Right lobe of liver (tissue), 6 donors: ENCODE measurements around the gene SPATA7. TPM values are rescaled to one million over a fixed set of nuclear protein-coding genes. Genes with fewer than 3 reads are reported as not detected.
"Not testable (repeated sequence)": the region's sequence is repeated elsewhere in the genome, so short reads cannot be mapped to it uniquely, and the experiment has no call there.

Source experiments
- ATAC-seq, 4 donors: fragments of 200-7000 bp; cut with Tn5 transposase; one replicate each; pipeline ENCODE4 v1.9.1; 2020; ENCODE audit warnings: mild to moderate bottlenecking in 4 of 4, moderate library complexity in 4 of 4
- DNase-seq, 3 donors: peaks; one replicate each; pipeline ENCODE4 v3.0.0-alpha.2; 2020
- H3K27ac ChIP-seq, 3 donors: fragments of 200-600 bp; one replicate each; pipeline ENCODE4 v1.8.0; 2022
- H3K27me3 ChIP-seq, 2 donors: fragments of 200-600 bp; one replicate each; pipeline ENCODE4 v1.8.0; 2022
- H3K36me3 ChIP-seq, 4 donors: fragments of 200-600 bp; sonication (generic) in 1 of 4; one replicate each; pipeline versions ENCODE4 v1.5.1 to v1.8.0; 2017 to 2022; ENCODE audit warnings: control low read depth in 1 of 4
- H3K4me1 ChIP-seq, 4 donors: fragments of 200-600 bp; sonication (generic) in 1 of 4; one replicate each; pipeline versions ENCODE4 v1.5.1 to v1.8.0; 2017 to 2022; ENCODE audit warnings: control low read depth in 1 of 4
- H3K4me3 ChIP-seq, 3 donors: fragments of 200-600 bp; one replicate each; pipeline ENCODE4 v1.8.0; 2022
- H3K9me3 ChIP-seq, 4 donors: fragments of 200-600 bp; sonication (generic) in 1 of 4; one replicate each; pipeline versions ENCODE4 v1.5.1 to v1.8.0; 2017 to 2022; ENCODE audit warnings: control low read depth in 1 of 4
- CTCF ChIP-seq, 4 donors: fragments of 200-600 bp in 3 of 4; fragments of 450-650 bp in 1 of 4; IDR thresholded peaks; one replicate each; pipeline versions ENCODE4 v1.5.1 to v1.8.0; 2016 to 2022; ENCODE audit warnings: antibody characterized with exemption in 4 of 4, mild to moderate bottlenecking in 2 of 4
- POLR2A ChIP-seq: fragments of 450-650 bp; IDR thresholded peaks from one replicate; pipeline ENCODE4 v1.6.1; 2017; ENCODE audit warnings: antibody characterized with exemption, mild to moderate bottlenecking
- WGBS: methylation state at CpG from one replicate; pipeline ENCODE4 v1.1.6; 2018; ENCODE audit warnings: low coverage, low lambda C conversion rate; ENCODE audit not compliant: insufficient coverage; ENCODE audit errors: missing lambda C conversion rate; 5-methylcytosine and 5-hydroxymethylcytosine counted together
- intact Hi-C, 2 donors: fragments of 100-400 bp; cut with DNase I; formaldehyde crosslinking; loops; one replicate each; pipeline versions ENCODE4 v1.11.2 to v1.14.1; 2022
- total RNA-seq, 6 experiments: library from RNA; depleted of rRNA in 2 of 6; stranded (reverse); fragments of >200 nt in 2 of 6; fragmentation: NEBNext Ultra II Directional in 3 of 6; extraction: Animal tissue kit (Norgen Biotek cat#: 25700) in 3 of 6; gene quantifications; one replicate each; pipeline versions ENCODE4 v1.1.0 to v1.2.4, GENCODE V29; 2016 to 2023
- donor health status: DM: no; HTN: yes; CAD: no.
- donor health status: DM: no; HTN: no; CAD: no.
- donor health status: DM: no; HTN: no; CAD: no.
- donor health status: DM: no; HTN: yes; CAD: no.
- donor health status: DM: no; HTN: yes; CAD: no.

Gene SPATA7
- total RNA-seq, 6 experiments from 2014 or later: 3.3 to 10.2 (median 5.6) TPM

GRCh38 chr14:88379706-88380343 lies 5.6 kb upstream of the SPATA7 start:
- no peaks in the 10 kb centered on the region for H3K27me3 ChIP-seq
- no peaks in the 10 kb centered on the region for H3K4me1 ChIP-seq
- H3K36me3 ChIP-seq: no peaks in the 10 kb centered on the region
- H3K27ac ChIP-seq: no peak overlapping the region
- WGBS: 78% methylated on average over 4 of the region's 5 CpGs
- TF ChIP-seq CTCF (IDR thresholded peaks at IDR 0.05): no peak
- no peak for TF ChIP-seq POLR2A
- ATAC-seq (no peak), DNase-seq (no peak)
- H3K4me3 ChIP-seq: no peak overlapping the region
- H3K9me3 ChIP-seq: no peaks in the 10 kb centered on the region
- intact Hi-C loops: no loop called here

GRCh38 chr14:88380405-88380804 lies 5.1 kb upstream of the SPATA7 start:
- no peaks in the 10 kb centered on the region for H3K9me3 ChIP-seq
- no peaks in the 10 kb centered on the region for H3K36me3 ChIP-seq
- intact Hi-C loops: no loop called here
- no peaks in the 10 kb centered on the region for H3K27me3 ChIP-seq
- DNase-seq (no peak), ATAC-seq (peak in 1 of 4 donors; percentile 20)
- no peak overlapping the region for H3K4me3 ChIP-seq
- WGBS: 42% methylated on average over 3 of the region's 3 CpGs
- TF ChIP-seq CTCF (IDR thresholded peaks at IDR 0.05): peak in 3 of 4 donors; percentile 17 to 33 (median 22)
- no peak for TF ChIP-seq POLR2A
- H3K4me1 ChIP-seq: no peaks in the 10 kb centered on the region
- H3K27ac ChIP-seq: no peak overlapping the region

- 94% methylated on average over 12 of the region's 12 CpGs for WGBS
- H3K36me3 ChIP-seq, H3K27me3 ChIP-seq, H3K4me1 ChIP-seq, H3K9me3 ChIP-seq, H3K4me3 ChIP-seq, H3K27ac ChIP-seq, ATAC-seq, intact Hi-C loops, DNase-seq: not testable (repeated sequence)
Observed at GRCh38 chr14:88381634-88382033, 3.8 kb upstream of the SPATA7 start.

GRCh38 chr14:88384718-88385117 lies 739 bp upstream of the SPATA7 start:
- no peak for TF ChIP-seq POLR2A
- TF ChIP-seq CTCF (IDR thresholded peaks at IDR 0.05): no peak
- Histone ChIP-seq H3K4me3 (peak overlapping the region; percentile 95 to 97 (median 95)), H3K27ac (peak overlapping the region; percentile 67 to 94 (median 89)), H3K4me1 (peaks cover 0 to 6% (median 3%) of the 10 kb centered on the region in 4 donors), H3K9me3 (no peaks in the 10 kb centered on the region), H3K36me3 (no peaks in the 10 kb centered on the region), H3K27me3 (no peaks in the 10 kb centered on the region)
- peak in 3 of 4 donors; percentile 2 to 13 (median 6) for ATAC-seq
- no peak for DNase-seq
- WGBS: 10% methylated on average over 3 of the region's 3 CpGs
- intact Hi-C loops: no loop called here

GRCh38 chr14:88386256-88386794 lies 868 bp downstream of the SPATA7 start:
- no peak for DNase-seq
- Histone ChIP-seq H3K27ac (peak overlapping the region; percentile 67 to 94 (median 89)), H3K9me3 (no peaks in the 10 kb centered on the region), H3K4me3 (peak overlapping the region; percentile 95 to 97 (median 95)), H3K4me1 (peaks cover 0 to 6% (median 3%) of the 10 kb centered on the region in 4 donors), H3K27me3 (no peaks in the 10 kb centered on the region), H3K36me3 (no peaks in the 10 kb centered on the region)
- TF ChIP-seq CTCF (IDR thresholded peaks at IDR 0.05) (no peak), POLR2A (no peak)
- intact Hi-C loops: no loop called here
- 46% methylated on average over 9 of the region's 9 CpGs for WGBS
- ATAC-seq: no peak
